HG02970 (cell line): ENCODE data around the gene IL18.
"Not testable (repeated sequence)": the region's sequence is repeated elsewhere in the genome, so short reads cannot be mapped to it uniquely, and the experiment has no call there.

Source experiments
- ATAC-seq: cut with Tn5 transposase; IDR thresholded peaks from one replicate; pipeline ENCODE4 v1.9.1; 2021; ENCODE audit warnings: mild to moderate bottlenecking, moderate library complexity, moderate number of reproducible peaks; ENCODE audit not compliant: unreplicated experiment, low FRiP score

IL18 gene

DNA sequence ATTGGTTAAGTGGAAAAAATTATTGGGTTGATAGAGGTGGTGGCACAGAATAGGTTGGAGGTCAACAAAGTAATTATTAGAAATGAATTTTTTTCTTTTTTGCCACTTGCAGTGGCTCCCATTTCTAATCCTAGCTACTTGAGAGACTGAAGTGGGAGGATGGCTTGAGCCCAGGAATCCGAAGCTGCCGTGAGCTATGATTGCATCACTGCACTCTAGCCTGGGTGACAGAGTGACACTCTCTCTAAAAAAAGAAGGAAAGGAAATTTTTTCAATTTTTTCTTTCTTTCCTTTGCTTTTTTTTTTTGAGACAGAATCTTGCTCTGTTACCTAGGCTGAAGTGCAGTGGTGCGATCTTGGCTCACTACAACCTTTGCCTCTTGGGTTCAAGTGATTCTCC lies 9.3 kb upstream of the IL18 start:
- ATAC-seq, result no peak

- peak; percentile 56 for ATAC-seq
These were observed 8.6 kb upstream of the IL18 start for GRCh38 chr11:112172362-112172994.

DNA sequence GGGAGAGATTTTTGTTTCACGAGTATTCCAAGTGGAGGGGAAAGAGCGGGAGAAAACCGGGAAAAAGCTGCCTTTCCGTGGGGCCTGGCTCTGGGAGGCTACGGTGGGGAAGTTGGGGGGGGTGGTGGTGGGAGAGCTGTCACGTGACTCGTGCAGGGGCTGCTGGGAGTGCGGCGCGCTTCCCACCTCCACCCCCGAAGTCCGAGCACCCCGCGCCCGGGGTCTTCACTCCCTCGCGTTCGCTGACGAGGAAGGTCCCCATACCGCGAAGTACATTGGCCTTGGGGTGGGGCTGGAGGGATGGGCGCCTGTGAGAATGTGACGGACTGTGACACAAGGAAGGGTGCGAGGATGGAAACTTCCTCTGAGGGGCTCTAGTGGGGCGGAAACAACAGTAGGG lies 3.3 kb upstream of the IL18 start, which contains the start of gene TEX12:
TEX12 (plus strand) TSS at position 228 of the 400 bp plus-strand sequence. CDS start 1,897 bp downstream, outside the sequence.
- ATAC-seq, result no peak

DNA sequence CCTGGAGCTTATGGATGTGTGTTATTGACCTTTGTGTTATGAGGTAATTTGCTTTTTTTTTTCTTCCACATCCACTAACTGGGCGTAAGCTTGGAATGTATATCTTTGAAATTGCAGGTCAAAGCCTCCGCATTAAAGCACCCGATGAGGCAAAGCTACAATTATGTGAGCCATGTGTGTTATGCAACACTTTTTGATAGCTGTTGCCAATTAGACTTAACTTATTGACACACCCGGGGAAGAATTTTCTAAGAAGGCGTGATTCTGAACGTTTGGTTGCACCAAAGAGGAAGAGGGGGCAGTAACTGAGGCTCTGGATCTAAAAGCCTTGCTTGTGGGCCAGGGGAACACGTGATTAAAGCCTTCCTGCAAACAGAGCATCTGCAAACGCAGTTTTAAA lies 2.7 kb upstream of the IL18 start:
- ATAC-seq, result no peak

- ATAC-seq, result no peak
These were observed 1.2 kb upstream of the IL18 start for GRCh38 chr11:112165049-112165448.

- no peak for ATAC-seq
These were observed 940 bp downstream of the IL18 start for GRCh38 chr11:112162761-112163546.

GRCh38 chr11:112162200-112162599 lies 1.7 kb downstream of the IL18 start:
- ATAC-seq, result not testable (repeated sequence)

DNA sequence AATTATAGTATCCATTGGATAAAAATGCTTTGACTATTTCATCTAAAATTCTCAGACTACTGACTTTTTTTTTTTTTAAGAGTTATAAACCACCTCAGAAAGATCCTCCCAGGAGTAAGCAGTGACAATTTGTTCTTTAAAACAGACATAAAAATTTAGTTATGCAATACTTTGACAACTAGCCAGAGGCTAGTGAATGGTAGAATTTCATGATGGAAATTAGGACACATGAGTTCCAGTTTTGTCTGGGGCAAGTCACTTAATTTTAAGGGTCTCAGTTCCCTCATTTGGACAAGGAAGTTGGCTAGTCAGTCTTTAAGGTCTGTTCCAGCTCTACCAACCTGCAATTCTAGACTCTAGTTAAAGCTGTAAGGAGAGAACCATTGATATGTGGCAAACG lies 2.9 kb downstream of the IL18 start:
- ATAC-seq, result no peak

GRCh38 chr11:112160091-112160848 lies 3.6 kb downstream of the IL18 start:
- no peak for ATAC-seq

DNA sequence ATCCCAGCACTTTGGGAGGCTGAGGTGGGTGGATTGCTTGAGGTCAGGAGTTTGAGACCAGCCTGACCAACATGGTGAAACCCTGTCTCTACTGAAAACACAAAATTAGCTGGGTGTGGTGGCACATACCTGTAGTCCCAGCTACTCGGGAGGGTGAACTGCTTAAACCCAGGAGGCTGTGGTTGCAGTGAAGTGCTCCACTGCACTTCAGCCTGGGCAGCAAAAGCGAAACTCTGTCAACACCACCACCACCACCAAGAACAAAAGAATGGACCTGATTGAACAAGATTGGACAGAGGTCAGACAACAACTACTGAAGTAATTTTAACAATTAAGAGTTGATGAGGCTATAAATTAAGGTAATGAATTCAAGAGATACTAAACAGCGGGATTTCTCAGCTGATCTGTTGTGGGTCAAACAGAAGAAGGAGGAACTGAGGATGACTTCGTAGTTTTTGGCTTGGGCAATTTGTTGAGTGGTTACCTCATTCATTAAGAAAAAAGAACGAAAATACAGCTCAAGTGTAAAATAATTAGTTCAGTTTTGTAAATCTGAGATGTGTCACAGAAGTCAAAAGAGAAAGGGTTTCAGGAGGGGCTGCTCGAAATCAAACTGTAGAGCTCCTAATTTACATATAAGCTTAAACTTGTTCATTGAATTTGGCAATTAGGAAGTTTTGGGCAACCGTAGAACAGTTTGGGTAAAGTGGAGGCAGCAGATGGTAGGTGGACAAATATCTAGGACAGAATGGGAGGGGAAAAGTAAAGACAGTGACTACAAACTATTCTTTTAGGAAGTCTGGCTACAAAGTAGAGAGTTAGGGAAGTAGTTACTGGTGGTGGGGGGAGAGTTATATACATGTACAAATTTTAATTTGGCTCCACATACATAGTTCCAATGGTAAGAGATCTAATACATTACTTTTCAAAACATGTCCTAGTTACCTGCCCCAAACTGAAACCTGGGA lies 4.5 kb downstream of the IL18 start:
- ATAC-seq, result no peak

DNA sequence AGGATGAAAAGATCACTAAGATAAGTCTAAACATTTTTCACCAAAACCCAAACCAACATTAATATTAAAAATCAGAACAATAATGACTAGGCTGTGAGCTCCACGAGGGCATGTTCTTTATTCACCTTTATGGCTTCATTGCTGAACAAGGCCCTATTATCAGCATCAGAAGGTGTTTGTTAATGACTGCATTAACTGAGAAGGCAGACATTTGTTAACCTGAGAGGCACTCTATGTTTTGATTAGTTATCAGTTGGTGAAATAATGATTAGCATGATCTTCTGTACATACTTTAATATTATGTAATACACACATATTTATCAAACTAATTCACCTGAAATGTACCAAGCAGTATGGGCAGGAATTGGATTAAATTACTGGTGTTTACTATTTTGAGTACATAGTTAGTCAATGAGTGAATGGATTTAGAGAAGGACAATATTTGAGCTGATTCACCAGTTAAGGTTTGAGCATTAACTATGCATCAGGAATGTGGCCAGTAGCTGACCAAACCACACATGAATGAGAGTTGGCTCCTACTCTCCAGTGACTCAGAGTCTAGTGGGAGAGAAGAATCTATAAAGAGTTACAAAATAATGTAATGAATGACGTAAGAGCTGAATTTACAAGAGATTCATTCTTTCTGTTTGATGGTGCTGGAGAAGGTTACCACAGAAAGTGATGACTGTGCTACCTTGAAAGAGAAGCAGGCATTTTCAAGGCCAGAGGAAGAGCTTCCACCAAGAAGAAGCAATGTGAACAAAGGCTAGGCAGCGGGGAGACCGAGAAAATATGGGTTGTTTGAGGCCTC lies 6.7 kb downstream of the IL18 start:
- no peak for ATAC-seq

DNA sequence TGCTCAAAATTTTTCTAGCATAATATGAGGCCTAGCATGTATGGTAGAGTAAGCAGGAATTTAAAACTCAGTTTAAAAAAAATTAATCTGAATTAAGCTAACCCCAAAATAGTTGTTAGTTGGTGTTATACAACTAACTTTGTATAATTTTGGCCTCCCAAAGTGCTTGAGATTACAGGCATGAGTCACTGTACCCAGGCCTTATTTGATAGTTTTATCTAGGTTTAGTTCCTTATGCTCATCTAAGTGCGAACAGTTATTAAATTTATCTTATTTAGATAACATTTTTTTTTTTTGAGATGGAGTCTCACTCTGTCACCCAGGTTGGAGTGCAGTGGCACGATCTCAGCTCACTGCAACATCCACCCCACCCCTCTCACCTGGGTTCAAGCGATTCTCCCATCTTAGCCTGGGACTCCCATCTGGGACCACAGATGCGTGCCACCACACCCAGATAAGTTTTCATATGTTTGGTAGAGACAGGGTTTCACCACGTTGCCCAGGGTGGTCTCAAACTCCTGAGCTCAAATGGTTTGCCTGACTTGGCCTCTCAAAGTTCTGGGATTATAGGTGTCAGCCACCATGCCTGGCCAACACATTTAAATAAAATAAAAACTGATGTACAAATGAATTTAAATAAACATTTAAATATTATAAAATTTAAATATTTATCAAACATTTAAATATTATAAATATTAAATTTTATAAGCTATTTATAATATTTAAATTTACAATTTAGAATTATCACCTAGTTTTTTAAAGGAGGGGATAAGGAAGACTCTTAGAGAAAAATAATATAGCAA lies 7.5 kb downstream of the IL18 start:
- no peak for ATAC-seq

DNA sequence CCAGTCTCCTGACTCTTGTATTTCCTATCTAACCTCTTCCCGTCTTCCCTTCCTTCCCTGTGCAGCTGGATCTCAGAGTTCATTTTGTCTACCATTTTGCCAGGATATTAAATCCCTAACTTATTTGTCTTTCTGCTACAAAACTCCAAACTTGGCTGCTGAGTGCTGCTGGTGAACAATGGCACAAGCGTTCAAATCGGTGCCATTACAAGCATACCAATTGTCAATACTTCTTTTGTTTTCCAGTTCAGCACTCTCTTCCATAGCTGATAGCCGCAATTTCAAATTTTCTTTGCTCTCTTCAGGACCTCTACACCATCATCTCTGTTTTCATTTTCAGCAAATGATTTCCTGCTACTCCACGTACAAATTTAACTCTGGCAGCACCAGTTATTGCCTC lies 13.4 kb downstream of the IL18 start:
- no peak for ATAC-seq

DNA sequence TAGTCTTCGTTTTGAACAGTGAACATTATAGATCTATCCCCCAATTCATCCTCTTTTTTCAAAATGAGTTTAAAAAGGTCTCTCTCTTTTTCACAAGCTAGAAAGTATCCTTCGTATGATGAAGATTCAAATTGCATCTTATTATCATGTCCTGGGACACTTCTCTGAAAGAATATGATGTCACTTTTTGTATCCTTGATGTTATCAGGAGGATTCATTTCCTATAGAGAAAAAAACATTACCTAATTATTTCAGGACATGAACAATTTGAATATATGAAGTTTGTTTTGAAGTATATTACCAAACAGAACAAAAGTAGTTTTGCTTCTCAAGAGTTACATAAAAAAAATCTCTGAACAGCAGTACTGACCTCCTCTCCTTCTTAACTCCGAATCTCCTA lies 20.3 kb downstream of the IL18 start:
- ATAC-seq, result no peak

DNA sequence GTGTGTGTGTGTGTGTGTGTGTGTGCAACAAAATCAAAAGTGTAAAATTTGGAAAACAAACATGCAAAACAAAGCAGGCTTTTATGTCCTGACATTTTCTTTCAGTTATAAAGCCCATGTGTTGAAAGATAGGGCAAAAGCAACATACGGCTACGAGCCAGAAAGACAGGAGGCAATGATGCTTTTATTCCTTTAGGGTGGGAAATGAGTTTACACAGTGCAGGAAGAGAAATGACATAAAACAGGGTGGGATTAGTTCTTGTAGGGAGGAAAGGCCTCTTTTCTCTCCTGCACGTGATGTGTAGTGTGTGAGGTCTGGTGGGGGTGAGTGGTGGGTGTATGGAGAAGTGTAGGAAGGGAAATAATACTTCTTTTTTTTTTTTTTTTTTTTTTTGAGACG lies 29.4 kb downstream of the IL18 start:
- no peak for ATAC-seq

- no peak for ATAC-seq
These were observed 31.2 kb downstream of the IL18 start for GRCh38 chr11:112132737-112133136.

DNA sequence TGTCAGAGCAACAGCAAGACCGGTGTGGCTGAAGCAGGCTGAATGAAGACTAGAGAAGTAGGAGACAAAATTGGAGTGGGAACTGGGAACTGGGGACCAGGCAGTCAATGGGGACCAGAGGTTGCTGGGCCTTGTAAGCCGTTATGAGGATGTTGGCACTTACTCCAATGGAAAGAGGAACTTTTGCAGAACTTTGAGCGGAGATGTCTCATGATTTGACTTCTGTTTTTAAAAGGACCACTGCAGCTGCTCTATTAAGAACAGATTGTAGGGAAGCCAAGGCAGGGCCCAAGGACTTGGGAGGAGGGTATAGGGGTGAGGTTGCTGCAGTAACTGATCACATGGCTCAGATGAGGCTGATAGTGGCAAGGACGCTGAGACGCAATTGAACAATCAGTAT lies 34.2 kb downstream of the IL18 start:
- ATAC-seq, result no peak

- no peak for ATAC-seq
These were observed 35.3 kb downstream of the IL18 start for GRCh38 chr11:112128483-112129121.
